Fibroblast of the aortic adventitia (primary cell): ENCODE data around the gene KNTC1. TPM values are rescaled to one million over a fixed set of nuclear protein-coding genes. Genes with fewer than 3 reads are reported as not detected.
"Not testable (repeated sequence)": the region's sequence is repeated elsewhere in the genome, so short reads cannot be mapped to it uniquely, and the experiment has no call there.

Source experiments
- DNase-seq: peaks from one replicate; pipeline ENCODE4 v3.0.0-alpha.2; 2010; ENCODE audit warnings: low read depth
- H3K4me3 ChIP-seq: 2 replicates; pipeline ENCODE4 v1.5.1; 2011; ENCODE audit warnings: low read depth, mild to moderate bottlenecking, control low read depth, low read length, moderate library complexity
- CTCF ChIP-seq: IDR thresholded peaks from 2 replicates; pipeline ENCODE4 v1.5.1; 2011; ENCODE audit warnings: mild to moderate bottlenecking, low read length, control low read depth, inconsistent platforms; ENCODE audit not compliant: insufficient read depth
- total RNA-seq: library from RNA; depleted of rRNA; stranded (reverse); fragments of >200 nt; gene quantifications from 2 replicates; pipeline ENCODE4 v1.2.3, GENCODE V29; 2012; ENCODE audit warnings: low replicate concordance

The KNTC1 gene
- total RNA-seq, 1 donor: 69.3 TPM

- H3K4me3 ChIP-seq: no peak overlapping the region
- no peak for TF ChIP-seq CTCF
- DNase-seq: no peak
Observed at GRCh38 chr12:122508163-122508562, 18.9 kb upstream of the KNTC1 start.

DNA sequence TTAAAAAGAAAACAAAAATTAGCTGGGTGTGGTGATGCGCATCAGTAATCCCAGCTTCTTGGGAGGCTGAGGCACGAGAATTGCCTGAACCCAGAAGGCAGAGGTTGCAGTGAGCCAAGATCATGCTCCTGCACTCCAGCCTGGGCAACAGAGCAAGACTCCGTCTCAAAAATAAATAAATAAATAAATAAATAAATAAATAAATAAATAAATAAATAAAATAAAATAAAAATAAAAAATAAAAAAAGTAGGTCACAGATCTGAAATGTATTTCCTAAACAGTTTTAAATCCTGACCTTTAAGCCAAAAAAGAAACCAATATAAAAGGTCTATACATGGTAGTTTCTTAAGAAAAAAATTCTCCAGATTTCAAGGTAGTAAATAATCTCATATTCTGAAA is 14.0 kb upstream of the KNTC1 start:
- not testable (repeated sequence) for H3K4me3 ChIP-seq, DNase-seq

GRCh38 chr12:122513660-122514059 is 13.4 kb upstream of the KNTC1 start:
- DNase-seq: no peak
- TF ChIP-seq CTCF: no peak
- H3K4me3 ChIP-seq: no peak overlapping the region

DNA sequence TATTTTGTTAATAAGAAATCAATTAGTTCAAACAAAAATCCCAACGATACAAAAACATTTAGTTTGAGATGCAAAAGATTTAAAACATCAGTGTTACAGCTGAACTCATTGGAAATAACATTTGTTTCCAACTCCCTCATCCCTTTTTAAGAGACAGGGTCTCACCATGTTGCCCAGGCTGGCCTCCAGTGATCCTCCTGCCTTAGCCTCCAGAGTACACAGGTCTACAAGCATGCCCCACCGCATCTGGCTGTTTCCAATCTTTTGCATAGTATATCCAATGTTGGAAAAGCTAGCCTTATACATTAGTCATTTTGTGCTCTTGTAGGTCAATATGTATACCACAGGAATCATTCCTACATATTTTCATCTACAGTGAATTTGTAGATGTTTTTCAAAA is 11.8 kb upstream of the KNTC1 start:
- no peak for TF ChIP-seq CTCF
- no peak overlapping the region for H3K4me3 ChIP-seq
- no peak for DNase-seq

DNA sequence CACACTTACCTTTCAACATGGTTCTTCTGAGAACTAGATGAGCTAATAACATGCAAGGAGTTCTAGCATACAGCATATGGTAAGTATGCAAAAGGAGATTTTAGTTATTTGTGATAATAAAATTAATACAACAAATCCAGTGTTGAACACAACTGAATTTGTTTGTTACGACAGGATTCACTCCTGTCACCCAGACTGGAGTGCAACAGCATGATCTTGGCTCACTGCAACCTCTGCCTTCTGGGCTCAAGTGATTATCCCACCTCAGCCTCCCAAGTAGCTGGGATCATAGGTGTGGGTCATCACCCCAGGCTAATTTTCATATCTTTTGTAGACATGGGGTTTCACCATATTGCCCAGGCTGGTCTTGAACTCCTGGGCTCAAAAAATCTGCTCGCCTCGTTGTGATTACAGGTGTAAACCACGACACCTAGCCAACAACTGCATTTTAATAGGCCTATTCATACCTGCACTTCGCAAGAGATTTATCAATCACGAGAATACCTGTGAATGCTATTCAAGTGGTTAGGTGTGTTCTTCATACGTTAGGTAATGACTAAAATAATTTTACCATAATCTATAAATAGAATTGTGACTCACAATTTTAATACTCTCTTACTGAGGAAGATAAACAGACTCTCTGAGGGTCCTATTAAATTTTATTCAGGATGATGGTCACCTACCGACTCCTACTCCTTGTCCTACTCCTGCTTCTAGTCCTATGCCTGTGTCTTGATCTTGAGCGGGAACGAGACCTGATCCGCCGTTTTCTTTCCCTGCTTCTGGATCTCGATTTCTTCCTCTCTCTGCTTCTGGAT is 10.3 kb upstream of the KNTC1 start:
- H3K4me3 ChIP-seq: no peak overlapping the region
- DNase-seq: no peak
- TF ChIP-seq CTCF: no peak

DNA sequence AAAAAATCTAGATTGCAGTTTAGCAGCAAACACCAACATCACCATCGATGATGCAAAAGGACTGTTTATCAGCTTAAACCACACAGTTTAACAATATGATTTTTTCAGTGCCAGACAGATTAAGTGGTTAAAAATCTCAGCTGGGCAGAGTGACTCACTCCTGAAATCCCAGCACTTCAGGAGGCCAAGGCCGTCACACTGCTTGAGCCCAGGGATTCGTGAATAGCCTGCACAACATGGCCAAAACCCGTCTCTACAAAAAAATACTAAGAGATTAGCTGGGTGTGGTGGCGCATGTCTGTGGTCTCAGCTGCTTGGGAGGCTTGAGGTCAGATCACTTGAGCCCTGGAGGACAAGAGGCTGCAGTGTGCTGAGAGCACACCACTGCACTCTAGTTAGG is 9.2 kb upstream of the KNTC1 start:
- TF ChIP-seq CTCF: no peak
- H3K4me3 ChIP-seq: no peak overlapping the region
- peak; percentile 99 for DNase-seq

DNA sequence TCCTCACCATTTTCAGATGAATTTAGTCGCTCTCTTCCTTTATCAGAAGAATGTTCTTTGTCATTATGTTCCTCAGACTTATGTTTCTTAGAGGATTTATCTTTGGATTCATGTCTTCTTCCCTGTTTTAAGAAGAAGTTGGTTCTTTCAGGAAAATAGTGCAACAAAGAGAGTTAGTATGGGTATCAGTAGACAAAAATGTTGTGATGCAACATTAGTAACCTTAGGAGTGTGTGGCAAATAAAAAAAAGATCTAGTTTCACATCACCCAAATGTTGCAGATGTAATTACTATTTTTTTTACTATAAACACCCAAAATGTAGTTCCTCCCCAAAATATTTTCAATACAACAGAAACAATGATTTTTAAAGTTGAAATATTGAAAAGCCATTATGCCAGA is 8.1 kb upstream of the KNTC1 start:
- no peak for DNase-seq
- TF ChIP-seq CTCF: no peak
- no peak overlapping the region for H3K4me3 ChIP-seq
